Panc1 (cell line): ENCODE data around the gene SLC29A1. TPM values are rescaled to one million over a fixed set of nuclear protein-coding genes. Genes with fewer than 3 reads are reported as not detected.

ENCODE experiments used
- ATAC-seq: fragments of 200-7000 bp; cut with Tn5 transposase; 2 replicates; pipeline ENCODE4 v1.9.1; 2020; ENCODE audit warnings: mild to moderate bottlenecking, moderate library complexity
- BruUV-seq: library from RNA; stranded (reverse); fragments of 400-500 nt; replicated peaks from 2 replicates; lab custom pipeline; 2021; lab: Mats Ljungman, UMichigan
- CTCF ChIA-PET: fragments of 300-600 bp; sonication (Branson Sonifier 250); formaldehyde crosslinking; loops from one replicate; lab custom pipeline; 2022; ENCODE audit warnings: antibody characterized with exemption; lab: Charles Lee
- POLR2A ChIA-PET: fragments of 300-600 bp; sonication (Branson Sonifier 250); formaldehyde crosslinking; loops from one replicate; lab custom pipeline; 2022; ENCODE audit warnings: antibody characterized with exemption; lab: Charles Lee
- DNase-seq: peaks from one replicate; pipeline ENCODE4 v3.0.0-alpha.2; 2010; ENCODE audit warnings: low read depth, low spot score
- H3K27ac ChIP-seq: 2 replicates; pipeline ENCODE4 v1.5.1; 2011; ENCODE audit warnings: mild to moderate bottlenecking, low read length, inconsistent platforms
- H3K27me3 ChIP-seq: fragments of 200-500 bp; sonication (Bioruptor generic); 2 replicates; pipeline ENCODE4 v1.6.0; 2014; ENCODE audit warnings: low read length, inconsistent platforms; ENCODE audit not compliant: control insufficient read depth, insufficient read depth
- H3K36me3 ChIP-seq: fragments of 200-500 bp; sonication (Bioruptor generic); 2 replicates; pipeline ENCODE4 v1.5.1; 2014; ENCODE audit warnings: inconsistent platforms, mild to moderate bottlenecking, low read length, moderate library complexity; ENCODE audit not compliant: control insufficient read depth, insufficient read depth
- H3K4me1 ChIP-seq: 2 replicates; pipeline ENCODE4 v1.5.1; 2011; ENCODE audit warnings: inconsistent platforms, mild to moderate bottlenecking, low read length, moderate library complexity; ENCODE audit not compliant: control insufficient read depth, insufficient read depth
- H3K4me3 ChIP-seq, 2 experiments: 2 replicates each; pipeline ENCODE4 v1.5.1; 2011 to 2012; ENCODE audit warnings: low read depth in 2 of 2, low read length in 2 of 2, mild to moderate bottlenecking in 2 of 2, inconsistent platforms in 1 of 2, moderate library complexity in 1 of 2
- H3K9me3 ChIP-seq: fragments of 200-500 bp; sonication (Bioruptor generic); 2 replicates; pipeline ENCODE4 v1.5.1; 2014; ENCODE audit warnings: low read depth, mild to moderate bottlenecking, inconsistent platforms, low read length, moderate library complexity; ENCODE audit not compliant: control insufficient read depth, insufficient read depth
- POLR2AphosphoS5 ChIP-seq: IDR thresholded peaks from 2 replicates; pipeline ENCODE4 v1.6.1; 2012; ENCODE audit warnings: mild to moderate bottlenecking, low read depth, low read length, moderate library complexity
- REST ChIP-seq, 2 experiments: IDR thresholded peaks; 2 replicates each; pipeline ENCODE4 v1.6.1; 2011 to 2012; ENCODE audit warnings: low read depth in 2 of 2, control low read depth in 1 of 2, low read length in 1 of 2, mild to moderate bottlenecking in 1 of 2, moderate library complexity in 1 of 2; ENCODE audit not compliant: insufficient read depth in 1 of 2
- SIN3A ChIP-seq: IDR thresholded peaks from 2 replicates; pipeline ENCODE4 v1.6.1; 2012; ENCODE audit warnings: low read depth, mild to moderate bottlenecking, low read length, moderate library complexity, borderline replicate concordance; ENCODE audit not compliant: insufficient read depth
- TCF7L2 ChIP-seq: IDR thresholded peaks from 2 replicates; pipeline ENCODE4 v1.6.1; 2011; ENCODE audit warnings: mild to moderate bottlenecking, low read depth, low read length, inconsistent platforms
- in situ Hi-C: cut with HindIII; loops from 2 replicates; pipeline ENCODE4 v1.10.0; 2016; ENCODE audit warnings: low sequenced_read_pairs, low pct_unique_long_range_greater_than_20kb
- intact Hi-C: fragments of 100-400 bp; cut with micrococcal nuclease; formaldehyde crosslinking; loops from one replicate; pipeline ENCODE4 v1.10.0; 2022; ENCODE audit not compliant: unreplicated experiment
- total RNA-seq: library from RNA; stranded (reverse); gene quantifications from one replicate; pipeline ENCODE4 v1.2.1, GENCODE V29; 2021; ENCODE audit not compliant: unreplicated experiment
- TF ChIP-seq, protein P1 (sequence below): fragments of 450-650 bp; IDR thresholded peaks from 2 replicates; pipeline ENCODE4 v1.5.1; 2017; ENCODE audit warnings: mild to moderate bottlenecking

The SLC29A1 gene
- total RNA-seq, 1 experiment from 2014 or later, result 263 TPM

DNA sequence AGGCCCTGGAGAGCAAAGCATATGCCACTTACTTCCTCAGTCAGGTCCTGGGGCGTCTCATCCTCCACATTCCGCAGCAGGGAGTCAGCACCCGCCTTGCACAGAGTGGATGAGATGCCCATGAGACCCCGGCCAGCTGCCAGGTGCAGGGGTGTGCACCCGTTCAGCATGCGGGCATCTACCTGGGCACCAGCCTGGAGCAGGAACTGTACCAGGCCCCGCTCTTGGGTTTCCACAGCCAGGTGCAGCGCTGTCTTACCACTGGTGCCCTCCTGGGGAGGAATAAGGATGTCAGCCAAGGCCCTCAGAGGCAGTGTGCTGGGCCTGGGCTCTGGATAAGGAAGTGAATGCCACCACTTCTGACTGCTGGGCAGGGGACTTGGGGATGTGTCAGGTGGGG, 36.6 kb downstream of the SLC29A1 start:
- no peak overlapping the region for H3K4me3 ChIP-seq
- peaks cover 42% of the 10 kb centered on the region for H3K4me1 ChIP-seq
- TF ChIP-seq TCF7L2 (no peak), POLR2AphosphoS5 (no peak), REST (IDR thresholded peaks at IDR 0.05; ENCODE audit: insufficient read depth in 1 of 2, low read depth in 2 of 2, low read length in 1 of 2) (no peak), SIN3A (no peak)
- TF ChIP-seq, protein P1, sequence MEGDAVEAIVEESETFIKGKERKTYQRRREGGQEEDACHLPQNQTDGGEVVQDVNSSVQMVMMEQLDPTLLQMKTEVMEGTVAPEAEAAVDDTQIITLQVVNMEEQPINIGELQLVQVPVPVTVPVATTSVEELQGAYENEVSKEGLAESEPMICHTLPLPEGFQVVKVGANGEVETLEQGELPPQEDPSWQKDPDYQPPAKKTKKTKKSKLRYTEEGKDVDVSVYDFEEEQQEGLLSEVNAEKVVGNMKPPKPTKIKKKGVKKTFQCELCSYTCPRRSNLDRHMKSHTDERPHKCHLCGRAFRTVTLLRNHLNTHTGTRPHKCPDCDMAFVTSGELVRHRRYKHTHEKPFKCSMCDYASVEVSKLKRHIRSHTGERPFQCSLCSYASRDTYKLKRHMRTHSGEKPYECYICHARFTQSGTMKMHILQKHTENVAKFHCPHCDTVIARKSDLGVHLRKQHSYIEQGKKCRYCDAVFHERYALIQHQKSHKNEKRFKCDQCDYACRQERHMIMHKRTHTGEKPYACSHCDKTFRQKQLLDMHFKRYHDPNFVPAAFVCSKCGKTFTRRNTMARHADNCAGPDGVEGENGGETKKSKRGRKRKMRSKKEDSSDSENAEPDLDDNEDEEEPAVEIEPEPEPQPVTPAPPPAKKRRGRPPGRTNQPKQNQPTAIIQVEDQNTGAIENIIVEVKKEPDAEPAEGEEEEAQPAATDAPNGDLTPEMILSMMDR, result no peak
- H3K27ac ChIP-seq, result no peak overlapping the region
- no TSS peak for BruUV-seq
- no peaks in the 10 kb centered on the region for H3K27me3 ChIP-seq
- ChIA-PET POLR2A (no interaction called here), CTCF (no interaction called here)
- H3K9me3 ChIP-seq, result no peaks in the 10 kb centered on the region
- ATAC-seq, result no peak
- H3K36me3 ChIP-seq, result peaks cover 5% of the 10 kb centered on the region
- intact Hi-C loops (no loop called here), in situ Hi-C loops (no loop called here)
- DNase-seq, result no peak

- no TSS peak for BruUV-seq
- ChIA-PET POLR2A (no interaction called here), CTCF (no interaction called here)
Measured at GRCh38 chr6:44260451-44261297, 37.3 kb downstream of the SLC29A1 start.

More at GRCh38 chr6:44260451-44261297, 37.3 kb downstream of the SLC29A1 start:
- no peaks in the 10 kb centered on the region for H3K9me3 ChIP-seq
- TF ChIP-seq TCF7L2 (no peak), REST (IDR thresholded peaks at IDR 0.05; ENCODE audit: insufficient read depth in 1 of 2, low read depth in 2 of 2, low read length in 1 of 2) (no peak), POLR2AphosphoS5 (no peak), SIN3A (no peak)
- TF ChIP-seq, protein P1, result no peak
- H3K27me3 ChIP-seq, result no peaks in the 10 kb centered on the region
- intact Hi-C loops (no loop called here), in situ Hi-C loops (no loop called here)
- DNase-seq, result no peak
- H3K4me1 ChIP-seq, result peaks cover 36% of the 10 kb centered on the region
- H3K4me3 ChIP-seq, result no peak overlapping the region
- peaks cover 5% of the 10 kb centered on the region for H3K36me3 ChIP-seq
- no peak overlapping the region for H3K27ac ChIP-seq
- ATAC-seq, result no peak
